Smooth muscle cell of the brain vasculature (primary cell): ENCODE measurements around the gene BLOC1S1.
A peak's percentile ranks its signal among the peaks of the same experiment; 100 is the strongest.

Source experiments
- DNase-seq: peaks from one replicate; pipeline ENCODE4 v3.0.0-alpha.2; 2012; ENCODE audit warnings: low read depth, low spot score

BLOC1S1 gene

GRCh38 chr12:55728186-55728938 is 12.5 kb downstream of the BLOC1S1 start:
- no peak for DNase-seq

- peak; percentile 92 for DNase-seq
Measured at GRCh38 chr12:55728939-55729818, 13.3 kb downstream of the BLOC1S1 start, which contains the start of gene CD63. Gene CD63, minus strand, starts transcription at chr12:55729009. Its CDS starts 668 bp downstream, at chr12:55728341.

- no peak for DNase-seq
Measured at GRCh38 chr12:55729819-55730818, 14.3 kb downstream of the BLOC1S1 start.

- no peak for DNase-seq
Measured at GRCh38 chr12:55732288-55732687, 16.4 kb downstream of the BLOC1S1 start.

- no peak for DNase-seq
Measured at GRCh38 chr12:55733021-55733555, 17.2 kb downstream of the BLOC1S1 start.

GRCh38 chr12:55733858-55734257 is 18.0 kb downstream of the BLOC1S1 start:
- DNase-seq, result no peak

- no peak for DNase-seq
Measured at GRCh38 chr12:55734595-55734994, 18.7 kb downstream of the BLOC1S1 start.

GRCh38 chr12:55736076-55736475 is 20.2 kb downstream of the BLOC1S1 start:
- no peak for DNase-seq

- no peak for DNase-seq
Measured at GRCh38 chr12:55736780-55737580, 21.1 kb downstream of the BLOC1S1 start.

GRCh38 chr12:55737581-55738122 is 21.8 kb downstream of the BLOC1S1 start:
- DNase-seq, result no peak

- peak; percentile 79 for DNase-seq
Measured at GRCh38 chr12:55738123-55739024, 22.5 kb downstream of the BLOC1S1 start.

GRCh38 chr12:55739025-55739378 is 23.2 kb downstream of the BLOC1S1 start:
- DNase-seq, result no peak

GRCh38 chr12:55741931-55742680 is 26.3 kb downstream of the BLOC1S1 start:
- DNase-seq, result no peak

GRCh38 chr12:55742719-55743405 is 27.0 kb downstream of the BLOC1S1 start, which contains the start of gene GDF11:
Gene GDF11, plus strand, starts transcription at chr12:55743122. Its CDS starts 195 bp downstream, at chr12:55743317.
- no peak for DNase-seq

- DNase-seq, result no peak
Measured at GRCh38 chr12:55743406-55744339, 27.8 kb downstream of the BLOC1S1 start.

GRCh38 chr12:55744340-55745030 is 28.6 kb downstream of the BLOC1S1 start:
- no peak for DNase-seq
